H9 (cell line): ENCODE results near the gene ANKH. TPM values are rescaled to one million over a fixed set of nuclear protein-coding genes. Genes with fewer than 3 reads are reported as not detected.

Experiments
- DNase-seq: peaks from one replicate; pipeline ENCODE4 v3.0.0-alpha.2; 2017
- H2AFZ ChIP-seq: one replicate; pipeline ENCODE4 v1.6.1; 2013; ENCODE audit warnings: mild to moderate bottlenecking, low read length, control low read depth, moderate library complexity
- H2AK5ac ChIP-seq: 2 replicates; pipeline ENCODE4 v1.6.1; 2013; ENCODE audit warnings: low read length, control low read depth, mixed read lengths; ENCODE audit not compliant: insufficient read length
- H2BK120ac ChIP-seq: one replicate; pipeline ENCODE4 v1.6.1; 2013; ENCODE audit warnings: low read depth, mild to moderate bottlenecking, low read length, control low read depth, inconsistent platforms; ENCODE audit not compliant: poor library complexity, severe bottlenecking
- H2BK12ac ChIP-seq: 2 replicates; pipeline ENCODE4 v1.6.1; 2013; ENCODE audit warnings: low read length, control low read depth, mixed read lengths, low read depth; ENCODE audit not compliant: insufficient read length
- H2BK15ac ChIP-seq: 2 replicates; pipeline ENCODE4 v1.6.1; 2013; ENCODE audit warnings: low read depth, low read length, control low read depth
- H2BK20ac ChIP-seq: one replicate; pipeline ENCODE4 v1.6.1; 2013; ENCODE audit warnings: low read depth, mild to moderate bottlenecking, low read length, control low read depth, inconsistent platforms; ENCODE audit not compliant: poor library complexity, severe bottlenecking
- H2BK5ac ChIP-seq: 2 replicates; pipeline ENCODE4 v1.6.1; 2013; ENCODE audit warnings: low read length, control low read depth, mixed read lengths; ENCODE audit not compliant: insufficient read length
- H3K14ac ChIP-seq: 2 replicates; pipeline ENCODE4 v1.6.1; 2013; ENCODE audit warnings: low read length, control low read depth; ENCODE audit not compliant: insufficient read depth
- H3K18ac ChIP-seq: 2 replicates; pipeline ENCODE4 v1.6.1; 2013; ENCODE audit warnings: low read depth, mild to moderate bottlenecking, mixed read lengths, low read length, control low read depth; ENCODE audit not compliant: insufficient read length
- H3K23ac ChIP-seq: 2 replicates; pipeline ENCODE4 v1.6.1; 2013; ENCODE audit warnings: low read length, control low read depth, mixed read lengths, low read depth; ENCODE audit not compliant: insufficient read length
- H3K23me2 ChIP-seq: 2 replicates; pipeline ENCODE4 v1.6.1; 2013; ENCODE audit warnings: low read depth, mild to moderate bottlenecking, mixed read lengths, low read length, control low read depth; ENCODE audit not compliant: insufficient read length, poor library complexity, severe bottlenecking
- H3K27ac ChIP-seq: 2 replicates; pipeline ENCODE4 v1.5.1; 2013; ENCODE audit warnings: low read length, control low read depth, mixed read lengths, low read depth; ENCODE audit not compliant: insufficient read length
- H3K27me3 ChIP-seq: 2 replicates; pipeline ENCODE4 v1.6.1; 2013; ENCODE audit warnings: low read length, control low read depth, inconsistent platforms; ENCODE audit not compliant: insufficient read depth
- H3K4ac ChIP-seq: 2 replicates; pipeline ENCODE4 v1.6.1; 2013; ENCODE audit warnings: low read depth, mild to moderate bottlenecking, control low read depth, inconsistent platforms, low read length, moderate library complexity
- H3K4me1 ChIP-seq: 2 replicates; pipeline ENCODE4 v1.6.1; 2013; ENCODE audit warnings: low read length, control low read depth, inconsistent platforms; ENCODE audit not compliant: insufficient read depth
- H3K4me2 ChIP-seq: 2 replicates; pipeline ENCODE4 v1.6.1; 2013; ENCODE audit warnings: low read length, control low read depth, mixed read lengths; ENCODE audit not compliant: insufficient read length, insufficient read depth
- H3K56ac ChIP-seq: 2 replicates; pipeline ENCODE4 v1.6.1; 2013; ENCODE audit warnings: low read depth, mild to moderate bottlenecking, mixed read lengths, low read length, control low read depth; ENCODE audit not compliant: insufficient read length
- H3K79me1 ChIP-seq: 2 replicates; pipeline ENCODE4 v1.6.1; 2013; ENCODE audit warnings: low read depth, mild to moderate bottlenecking, moderate library complexity, low read length, control low read depth, inconsistent platforms; ENCODE audit not compliant: insufficient read depth, poor library complexity, severe bottlenecking
- H3K79me2 ChIP-seq: 2 replicates; pipeline ENCODE4 v1.6.1; 2013; ENCODE audit warnings: low read length, control low read depth, inconsistent platforms; ENCODE audit not compliant: insufficient read depth
- H3K9ac ChIP-seq: 2 replicates; pipeline ENCODE4 v1.6.1; 2013; ENCODE audit warnings: low read length, control low read depth, mixed read lengths; ENCODE audit not compliant: insufficient read length; ENCODE audit errors: extremely low read depth
- H3K9me3 ChIP-seq: one replicate; pipeline ENCODE4 v1.6.1; 2013; ENCODE audit warnings: low read depth, low read length, inconsistent platforms; ENCODE audit not compliant: control insufficient read depth
- H3T11ph ChIP-seq: one replicate; pipeline ENCODE4 v1.6.1; 2013; ENCODE audit warnings: mild to moderate bottlenecking, low read length, control low read depth, inconsistent platforms
- H4K20me1 ChIP-seq: one replicate; pipeline ENCODE4 v1.6.1; 2013; ENCODE audit not compliant: control insufficient read depth, insufficient read length, insufficient read depth
- H4K5ac ChIP-seq: 2 replicates; pipeline ENCODE4 v1.6.1; 2013; ENCODE audit warnings: low read depth, mild to moderate bottlenecking, mixed read lengths, low read length, control low read depth; ENCODE audit not compliant: insufficient read length
- H4K8ac ChIP-seq: replicated peaks from 2 replicates; pipeline ENCODE4 v1.6.1; 2013; ENCODE audit warnings: low read length, control low read depth, mixed read lengths, low read depth; ENCODE audit not compliant: insufficient read length
- H4K91ac ChIP-seq: 2 replicates; pipeline ENCODE4 v1.6.1; 2013; ENCODE audit warnings: low read depth, mild to moderate bottlenecking, moderate library complexity, mixed read lengths, low read length, control low read depth; ENCODE audit not compliant: insufficient read length
- H3K27ac Mint-ChIP-seq, 3 experiments: 2 replicates in 2 of 3; 3 replicates in 1 of 3; pipeline ENCODE4 v1.8.0; 2020 to 2021; ENCODE audit warnings: mixed read lengths in 3 of 3, mild to moderate bottlenecking in 1 of 3, moderate library complexity in 1 of 3
- H3K27me3 Mint-ChIP-seq: 2 replicates; pipeline ENCODE4 v1.8.0; 2021; ENCODE audit warnings: low read depth, mild to moderate bottlenecking, moderate library complexity, mixed read lengths
- H3K36me3 Mint-ChIP-seq, 3 experiments: 2 replicates in 2 of 3; 3 replicates in 1 of 3; pipeline ENCODE4 v1.8.0; 2020 to 2021; ENCODE audit warnings: low read depth in 3 of 3, mixed read lengths in 3 of 3; ENCODE audit not compliant: insufficient read depth in 1 of 3
- H3K4me1 Mint-ChIP-seq, 2 experiments: 2 replicates each; pipeline ENCODE4 v1.8.0; 2020; ENCODE audit warnings: mixed read lengths in 2 of 2
- H3K4me3 Mint-ChIP-seq, 2 experiments: 2 replicates in 1 of 2; 3 replicates in 1 of 2; pipeline ENCODE4 v1.8.0; 2020 to 2021; ENCODE audit warnings: mild to moderate bottlenecking in 2 of 2, mixed read lengths in 2 of 2, moderate library complexity in 1 of 2
- H3K9me3 Mint-ChIP-seq, 2 experiments: 2 replicates in 1 of 2; 3 replicates in 1 of 2; pipeline ENCODE4 v1.8.0; 2020; ENCODE audit warnings: mild to moderate bottlenecking in 2 of 2, mixed read lengths in 2 of 2, moderate library complexity in 1 of 2
- CTCF ChIP-seq: fragments of 200-600 bp; sonication (generic); conservative IDR thresholded peaks from 3 replicates; pipeline ENCODE4 v1.8.0; 2021; ENCODE audit warnings: antibody characterized with exemption, mild to moderate bottlenecking
- WGBS: extraction: QIAGEN DNeasy Blood & Tissue Kit; methylation state at CpG from one replicate; pipeline ENCODE4 v1.1.7; 2013; ENCODE audit warnings: missing lambda C conversion rate, low lambda C conversion rate, mixed read lengths; ENCODE audit not compliant: insufficient read length; ENCODE audit errors: extremely low coverage; 5-methylcytosine and 5-hydroxymethylcytosine counted together
- total RNA-seq: library from RNA; stranded (reverse); gene quantifications from 2 replicates; pipeline ENCODE4 v1.2.1, GENCODE V29; 2021

The ANKH gene
- total RNA-seq, 1 experiment from 2014 or later, result 9.6 TPM

GRCh38 chr5:14821100-14821845 lies 50.3 kb downstream of the ANKH start:
- H2BK20ac ChIP-seq, result no peak overlapping the region
- Mint-ChIP-seq H3K27ac (no peak overlapping the region), H3K36me3 (no peaks in the 10 kb centered on the region), H3K4me3 (no peak overlapping the region), H3K27me3 (no peaks in the 10 kb centered on the region), H3K4me1 (peaks cover 2 to 3% of the 10 kb centered on the region in 2 experiments; a peak in 2 of 4 replicates), H3K9me3 (no peaks in the 10 kb centered on the region)
- H3K4me1 ChIP-seq, result no peaks in the 10 kb centered on the region
- H3K14ac ChIP-seq, result no peak overlapping the region
- no peaks in the 10 kb centered on the region for H3K23me2 ChIP-seq
- H2BK12ac ChIP-seq, result no peak overlapping the region
- no peak overlapping the region for H2BK5ac ChIP-seq
- H3K79me1 ChIP-seq, result no peaks in the 10 kb centered on the region
- no peak overlapping the region for H4K91ac ChIP-seq
- no peak overlapping the region for H2BK120ac ChIP-seq
- no peak overlapping the region for H2AFZ ChIP-seq
- H2AK5ac ChIP-seq, result no peak overlapping the region
- H3T11ph ChIP-seq, result no peak overlapping the region
- no peak overlapping the region for H3K23ac ChIP-seq
- H3K79me2 ChIP-seq, result no peaks in the 10 kb centered on the region
- H3K18ac ChIP-seq, result no peak overlapping the region
- no peaks in the 10 kb centered on the region for H3K27me3 ChIP-seq
- no peak overlapping the region for H3K4me2 ChIP-seq
- TF ChIP-seq CTCF, result no peak
- H4K20me1 ChIP-seq, result no peaks in the 10 kb centered on the region
- no peak for DNase-seq
- no peak overlapping the region for H3K4ac ChIP-seq
- no peak overlapping the region for H3K27ac ChIP-seq
- H3K56ac ChIP-seq, result no peak overlapping the region
- no peak overlapping the region for H2BK15ac ChIP-seq
- no CpG with 5 or more reads among the region's 9 CpGs for WGBS
- H3K9me3 ChIP-seq, result no peaks in the 10 kb centered on the region
- H4K5ac ChIP-seq, result no peak overlapping the region
- no peak overlapping the region for H3K9ac ChIP-seq
- H4K8ac ChIP-seq, result no peak overlapping the region
